Measurements from ENCODE around the gene CENPL. TPM values are rescaled to one million over a fixed set of nuclear protein-coding genes. Genes with fewer than 3 reads are reported as not detected.

The CENPL gene
- total RNA-seq: 5.2 TPM

- Histone ChIP-seq H3K27me3 (ENCODE audit: insufficient read depth, low read length) (no peaks in the 10 kb centered on the region), H3K4me1 (ENCODE audit: insufficient read depth, low read length) (peaks cover 22% of the 10 kb centered on the region), H3K4me3 (ENCODE audit: low read length) (peak within 1 kb of the TSS; percentile 82), H3K9me3 (ENCODE audit: low read depth, low read length) (no peaks in the 10 kb centered on the region)
Observed at GRCh38 chr1:173824315-173825081, at the start of gene CENPL, which contains the start of gene DARS2. CENPL (minus strand) TSS chr1:173824883; CDS start chr1:173811299, 13,584 bp downstream. DARS2 (plus strand) TSS chr1:173824673; CDS start chr1:173825230, 557 bp downstream.

- Histone ChIP-seq H3K4me3 (ENCODE audit: low read length) (no peak overlapping the region), H3K27me3 (ENCODE audit: insufficient read depth, low read length) (no peaks in the 10 kb centered on the region), H3K9me3 (ENCODE audit: low read depth, low read length) (no peaks in the 10 kb centered on the region), H3K4me1 (ENCODE audit: insufficient read depth, low read length) (peaks cover 38% of the 10 kb centered on the region)
Observed at GRCh38 chr1:173871500-173871899, 46.8 kb upstream of the CENPL start.

GRCh38 chr1:173871091-173871490 lies 46.4 kb upstream of the CENPL start:
- peaks cover 42% of the 10 kb centered on the region for H3K4me1 ChIP-seq (ENCODE audit: insufficient read depth, low read length)
- no peaks in the 10 kb centered on the region for H3K9me3 ChIP-seq (ENCODE audit: low read depth, low read length)
- H3K4me3 ChIP-seq (ENCODE audit: low read length): no peak overlapping the region
- H3K27me3 ChIP-seq (ENCODE audit: insufficient read depth, low read length): no peaks in the 10 kb centered on the region

- H3K9me3 ChIP-seq (ENCODE audit: low read depth, low read length): no peaks in the 10 kb centered on the region
- H3K4me1 ChIP-seq (ENCODE audit: insufficient read depth, low read length): peaks cover 48% of the 10 kb centered on the region
- H3K27me3 ChIP-seq (ENCODE audit: insufficient read depth, low read length): no peaks in the 10 kb centered on the region
- no peak overlapping the region for H3K4me3 ChIP-seq (ENCODE audit: low read length)
Observed at GRCh38 chr1:173870252-173871075, 45.8 kb upstream of the CENPL start.

GRCh38 chr1:173869021-173869359 lies 44.3 kb upstream of the CENPL start:
- H3K4me3 ChIP-seq (ENCODE audit: low read length): peak overlapping the region; percentile 78
- peaks cover 56% of the 10 kb centered on the region for H3K4me1 ChIP-seq (ENCODE audit: insufficient read depth, low read length)
- no peaks in the 10 kb centered on the region for H3K27me3 ChIP-seq (ENCODE audit: insufficient read depth, low read length)
- no peaks in the 10 kb centered on the region for H3K9me3 ChIP-seq (ENCODE audit: low read depth, low read length)

- Histone ChIP-seq H3K4me3 (ENCODE audit: low read length) (peak within 1 kb of the TSS; percentile 78), H3K4me1 (ENCODE audit: insufficient read depth, low read length) (peaks cover 56% of the 10 kb centered on the region), H3K9me3 (ENCODE audit: low read depth, low read length) (no peaks in the 10 kb centered on the region), H3K27me3 (ENCODE audit: insufficient read depth, low read length) (no peaks in the 10 kb centered on the region)
Observed at GRCh38 chr1:173868266-173869020, 43.8 kb upstream of the CENPL start, which contains the start of gene ZBTB37. ZBTB37 (plus strand) TSS chr1:173868380; CDS start chr1:173870226, 1,846 bp downstream.

GRCh38 chr1:173867753-173868265 lies 43.1 kb upstream of the CENPL start, which contains the start of gene GAS5:
GAS5 (minus strand) TSS chr1:173867989.
- Histone ChIP-seq H3K27me3 (ENCODE audit: insufficient read depth, low read length) (no peaks in the 10 kb centered on the region), H3K9me3 (ENCODE audit: low read depth, low read length) (no peaks in the 10 kb centered on the region), H3K4me1 (ENCODE audit: insufficient read depth, low read length) (peaks cover 56% of the 10 kb centered on the region), H3K4me3 (ENCODE audit: low read length) (peak within 1 kb of the TSS; percentile 78)

- Histone ChIP-seq H3K9me3 (ENCODE audit: low read depth, low read length) (no peaks in the 10 kb centered on the region), H3K27me3 (ENCODE audit: insufficient read depth, low read length) (no peaks in the 10 kb centered on the region), H3K4me3 (ENCODE audit: low read length) (peak overlapping the region; percentile 78), H3K4me1 (ENCODE audit: insufficient read depth, low read length) (peaks cover 55% of the 10 kb centered on the region)
Observed at GRCh38 chr1:173867141-173867752, 42.6 kb upstream of the CENPL start.

GRCh38 chr1:173866413-173867115 lies 41.9 kb upstream of the CENPL start:
- no peaks in the 10 kb centered on the region for H3K27me3 ChIP-seq (ENCODE audit: insufficient read depth, low read length)
- no peaks in the 10 kb centered on the region for H3K9me3 ChIP-seq (ENCODE audit: low read depth, low read length)
- H3K4me3 ChIP-seq (ENCODE audit: low read length): peak overlapping the region; percentile 78
- peaks cover 52% of the 10 kb centered on the region for H3K4me1 ChIP-seq (ENCODE audit: insufficient read depth, low read length)

GRCh38 chr1:173865468-173866164 lies 40.9 kb upstream of the CENPL start:
- no peaks in the 10 kb centered on the region for H3K9me3 ChIP-seq (ENCODE audit: low read depth, low read length)
- peaks cover 42% of the 10 kb centered on the region for H3K4me1 ChIP-seq (ENCODE audit: insufficient read depth, low read length)
- H3K27me3 ChIP-seq (ENCODE audit: insufficient read depth, low read length): no peaks in the 10 kb centered on the region
- no peak overlapping the region for H3K4me3 ChIP-seq (ENCODE audit: low read length)

GRCh38 chr1:173864179-173864867 lies 39.6 kb upstream of the CENPL start:
- H3K4me1 ChIP-seq (ENCODE audit: insufficient read depth, low read length): peaks cover 34% of the 10 kb centered on the region
- no peaks in the 10 kb centered on the region for H3K9me3 ChIP-seq (ENCODE audit: low read depth, low read length)
- no peak overlapping the region for H3K4me3 ChIP-seq (ENCODE audit: low read length)
- H3K27me3 ChIP-seq (ENCODE audit: insufficient read depth, low read length): no peaks in the 10 kb centered on the region

GRCh38 chr1:173863224-173864161 lies 38.8 kb upstream of the CENPL start:
- no peaks in the 10 kb centered on the region for H3K9me3 ChIP-seq (ENCODE audit: low read depth, low read length)
- H3K27me3 ChIP-seq (ENCODE audit: insufficient read depth, low read length): no peaks in the 10 kb centered on the region
- H3K4me1 ChIP-seq (ENCODE audit: insufficient read depth, low read length): peaks cover 26% of the 10 kb centered on the region
- no peak overlapping the region for H3K4me3 ChIP-seq (ENCODE audit: low read length)

Measured in mononuclear cell (primary cell).